ENCODE data around the gene SLC13A3. TPM values are rescaled to one million over a fixed set of nuclear protein-coding genes. Genes with fewer than 3 reads are reported as not detected.

SLC13A3 gene
- total RNA-seq, 1 donor from 2014 or later, result 0.90 TPM

- no peaks in the 10 kb centered on the region for H3K4me1 Mint-ChIP-seq (ENCODE audit: unreplicated experiment)
- TF ChIP-seq CTCF (IDR thresholded peaks at IDR 0.05; ENCODE audit: unreplicated experiment), result no peak
- H3K27me3 Mint-ChIP-seq (ENCODE audit: unreplicated experiment), result peaks cover 2% of the 10 kb centered on the region
- no peak overlapping the region for H3K27ac Mint-ChIP-seq (ENCODE audit: unreplicated experiment)
- no peaks in the 10 kb centered on the region for H3K36me3 Mint-ChIP-seq (ENCODE audit: low read depth, unreplicated experiment)
- H3K4me3 Mint-ChIP-seq (ENCODE audit: unreplicated experiment), result no peak overlapping the region
- DNase-seq (ENCODE audit: low spot score), result no peak
- no peaks in the 10 kb centered on the region for H3K9me3 Mint-ChIP-seq (ENCODE audit: unreplicated experiment)
These were observed 55.3 kb downstream of the SLC13A3 start for GRCh38 chr20:46595933-46596332.

DNA sequence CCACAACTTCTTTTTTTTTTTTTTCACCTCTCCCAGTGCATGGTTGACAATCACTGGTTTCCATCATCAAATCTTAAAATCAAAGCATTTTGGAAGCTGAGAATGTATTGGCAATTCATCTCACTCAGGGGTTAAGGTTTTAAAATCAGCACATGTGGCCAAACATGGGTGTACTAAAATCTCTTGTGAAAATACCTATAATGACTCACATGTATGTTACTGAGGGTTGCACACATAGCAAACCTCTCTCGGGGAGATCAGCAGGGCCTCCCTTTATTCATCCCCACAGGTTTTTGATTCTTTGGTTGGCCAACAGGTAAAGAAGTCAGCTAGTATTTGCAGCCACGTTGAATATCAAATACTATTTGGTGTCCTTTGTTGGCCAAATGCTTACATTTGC lies 56.5 kb downstream of the SLC13A3 start:
- Mint-ChIP-seq H3K27ac (ENCODE audit: unreplicated experiment) (no peak overlapping the region), H3K4me1 (ENCODE audit: unreplicated experiment) (no peaks in the 10 kb centered on the region), H3K36me3 (ENCODE audit: low read depth, unreplicated experiment) (no peaks in the 10 kb centered on the region), H3K9me3 (ENCODE audit: unreplicated experiment) (no peaks in the 10 kb centered on the region), H3K27me3 (ENCODE audit: unreplicated experiment) (peaks cover under 1% of the 10 kb centered on the region), H3K4me3 (ENCODE audit: unreplicated experiment) (no peak overlapping the region)
- DNase-seq (ENCODE audit: low spot score), result no peak
- no peak for TF ChIP-seq CTCF (IDR thresholded peaks at IDR 0.05; ENCODE audit: unreplicated experiment)

DNA sequence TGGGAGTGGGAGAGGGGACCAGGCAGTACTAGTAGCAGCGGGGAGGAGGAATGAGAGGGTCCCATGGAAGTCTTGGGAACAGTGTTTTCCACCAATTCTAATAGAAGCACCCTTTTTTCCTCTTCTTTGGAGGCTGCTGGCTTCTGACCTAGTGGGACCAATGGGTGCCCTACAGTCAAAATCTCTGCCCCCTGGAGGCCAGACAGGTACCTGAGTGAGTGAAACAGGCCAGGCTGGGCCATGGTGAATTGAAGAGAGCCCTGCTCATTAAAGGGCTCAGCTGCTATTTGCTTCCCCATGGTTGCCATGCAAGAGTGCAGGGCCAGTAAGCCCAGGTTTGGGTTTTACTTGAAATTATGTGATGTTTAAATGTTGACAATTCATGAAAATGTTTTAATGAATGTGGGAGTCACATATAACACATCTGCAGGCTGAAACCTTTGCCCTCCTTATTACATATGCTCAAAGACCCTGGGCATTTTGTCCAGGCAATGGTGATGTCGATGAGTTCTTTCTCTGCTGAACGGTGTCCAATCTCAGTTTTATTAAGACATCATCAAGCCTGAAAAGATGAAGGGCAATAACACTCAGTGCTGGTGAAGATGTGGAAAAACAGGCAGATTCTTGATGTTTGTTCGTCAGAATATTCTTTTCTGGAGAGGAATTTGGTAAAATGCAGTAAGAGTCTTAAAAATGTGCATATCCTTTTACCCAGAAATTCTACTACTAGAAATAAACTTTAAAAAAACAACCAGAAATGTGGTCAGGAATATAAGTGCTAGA lies 58.5 kb downstream of the SLC13A3 start:
- H3K4me1 Mint-ChIP-seq (ENCODE audit: unreplicated experiment), result no peaks in the 10 kb centered on the region
- no peaks in the 10 kb centered on the region for H3K36me3 Mint-ChIP-seq (ENCODE audit: low read depth, unreplicated experiment)
- no peaks in the 10 kb centered on the region for H3K9me3 Mint-ChIP-seq (ENCODE audit: unreplicated experiment)
- no peak for TF ChIP-seq CTCF (IDR thresholded peaks at IDR 0.05; ENCODE audit: unreplicated experiment)
- DNase-seq (ENCODE audit: low spot score), result no peak
- peaks cover 1% of the 10 kb centered on the region for H3K27me3 Mint-ChIP-seq (ENCODE audit: unreplicated experiment)
- no peak overlapping the region for H3K4me3 Mint-ChIP-seq (ENCODE audit: unreplicated experiment)
- no peak overlapping the region for H3K27ac Mint-ChIP-seq (ENCODE audit: unreplicated experiment)

GRCh38 chr20:46590443-46590842 lies 60.8 kb downstream of the SLC13A3 start:
- Mint-ChIP-seq H3K27ac (ENCODE audit: unreplicated experiment) (no peak overlapping the region), H3K4me1 (ENCODE audit: unreplicated experiment) (no peaks in the 10 kb centered on the region), H3K9me3 (ENCODE audit: unreplicated experiment) (no peaks in the 10 kb centered on the region), H3K4me3 (ENCODE audit: unreplicated experiment) (no peak overlapping the region), H3K27me3 (ENCODE audit: unreplicated experiment) (peaks cover 1% of the 10 kb centered on the region), H3K36me3 (ENCODE audit: low read depth, unreplicated experiment) (no peaks in the 10 kb centered on the region)
- DNase-seq (ENCODE audit: low spot score), result no peak
- no peak for TF ChIP-seq CTCF (IDR thresholded peaks at IDR 0.05; ENCODE audit: unreplicated experiment)

Measured in endothelial cell (in vitro differentiated cells).